Natural killer cell treated with Interleukin-12 subunit alpha and Interleukin-12 subunit beta and Interleukin-15 and Interleukin-18, amount 100 ng/mL, for 72 hours (primary cell): ENCODE measurements around the gene PCGF1. TPM values are rescaled to one million over a fixed set of nuclear protein-coding genes. Genes with fewer than 3 reads are reported as not detected.

Source experiments
- ATAC-seq, 2 donors: fragments of 150-1000 bp; cut with Tn5 transposase in 1 of 2; sonication (Bioruptor Pico), chemical (Tn5 transposase) in 1 of 2; 2 replicates each; pipeline ENCODE4 v1.10.0; 2021
- DNase-seq: peaks from one replicate; pipeline ENCODE4 v3.0.0; 2022; ENCODE audit warnings: low spot score
- H3K27ac Mint-ChIP-seq, 2 donors: 1 replicate in 1 of 2; 2 replicates in 1 of 2; pipeline ENCODE4 v1.8.0; 2022; ENCODE audit warnings: mixed read lengths in 2 of 2, mild to moderate bottlenecking in 1 of 2, moderate library complexity in 1 of 2
- H3K27me3 Mint-ChIP-seq, 2 donors: 1 replicate in 1 of 2; 2 replicates in 1 of 2; pipeline ENCODE4 v1.8.0; 2022; ENCODE audit warnings: mixed read lengths in 2 of 2
- H3K36me3 Mint-ChIP-seq: one replicate; pipeline ENCODE4 v1.8.0; 2022; ENCODE audit warnings: mixed read lengths
- H3K4me1 Mint-ChIP-seq, 2 donors: 1 replicate in 1 of 2; 2 replicates in 1 of 2; pipeline ENCODE4 v1.8.0; 2022; ENCODE audit warnings: low read depth in 2 of 2, mixed read lengths in 2 of 2, mild to moderate bottlenecking in 1 of 2
- H3K4me3 Mint-ChIP-seq: one replicate; pipeline ENCODE4 v1.8.0; 2022; ENCODE audit warnings: mixed read lengths
- H3K9me3 Mint-ChIP-seq: 2 replicates; pipeline ENCODE4 v1.8.0; 2022; ENCODE audit warnings: mixed read lengths
- total RNA-seq, 2 donors: library from RNA; stranded (reverse); gene quantifications; one replicate each; pipeline ENCODE4 v1.2.3, GENCODE V29; 2022

The PCGF1 gene
- total RNA-seq, 2 donors from 2014 or later, result 31.3 to 41.3 TPM

DNA sequence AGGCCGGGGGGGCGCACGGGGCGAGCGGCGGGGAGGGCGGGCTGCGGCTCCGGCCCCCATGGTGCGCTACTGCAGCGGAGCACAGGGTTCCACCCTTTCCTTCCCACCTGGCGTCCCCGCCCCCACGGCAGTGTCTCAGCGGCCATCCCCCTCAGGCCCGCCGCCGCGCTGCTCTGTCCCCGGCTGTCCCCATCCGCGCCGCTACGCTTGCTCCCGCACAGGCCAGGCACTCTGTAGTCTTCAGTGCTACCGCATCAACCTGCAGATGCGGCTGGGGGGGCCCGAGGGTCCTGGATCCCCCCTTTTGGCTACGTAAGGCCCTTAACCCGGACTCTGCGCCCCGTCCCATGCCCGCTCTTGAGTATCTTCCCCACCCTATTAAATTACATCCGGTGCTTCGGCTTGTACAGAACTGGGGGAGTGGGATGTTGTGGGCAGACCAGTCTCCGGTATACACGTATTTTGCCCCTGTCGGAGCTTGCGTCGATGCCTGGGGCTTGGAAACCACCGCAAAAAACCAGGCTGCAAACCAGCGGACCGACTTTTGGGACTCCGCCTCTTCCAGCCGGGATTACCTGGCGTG is 49.9 kb downstream of the PCGF1 start:
- H3K9me3 Mint-ChIP-seq, result no peaks in the 10 kb centered on the region
- DNase-seq (peak; percentile 87), ATAC-seq (peak; percentile 51 to 61)
- H3K27ac Mint-ChIP-seq, result peak overlapping the region; percentile 91 to 98
- H3K4me3 Mint-ChIP-seq, result peak overlapping the region; percentile 98
- no peaks in the 10 kb centered on the region for H3K27me3 Mint-ChIP-seq
- H3K36me3 Mint-ChIP-seq, result peaks cover 5% of the 10 kb centered on the region
- peaks cover 58 to 74% of the 10 kb centered on the region in 2 donors for H3K4me1 Mint-ChIP-seq

DNA sequence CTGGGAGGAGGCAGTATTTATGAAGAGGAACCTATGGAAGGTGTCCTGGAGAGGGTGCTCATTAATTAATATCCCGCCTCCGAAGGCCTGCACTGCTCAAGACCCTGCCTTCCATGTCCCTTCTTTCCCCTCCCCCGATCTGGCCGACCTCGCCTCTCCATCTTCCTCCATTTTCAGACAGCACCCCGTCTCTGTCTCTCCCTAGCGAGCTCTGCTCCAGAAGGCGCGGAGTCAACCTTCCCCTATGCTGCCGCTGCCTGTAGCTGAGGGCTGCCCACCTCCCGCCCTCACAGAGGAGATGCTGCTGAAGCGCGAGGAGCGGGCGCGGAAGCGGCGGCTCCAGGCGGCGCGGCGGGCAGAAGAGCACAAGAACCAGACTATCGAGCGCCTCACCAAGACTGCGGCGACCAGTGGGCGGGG is 50.4 kb downstream of the PCGF1 start:
- H3K27ac Mint-ChIP-seq, result peak overlapping the region; percentile 91 to 98
- peaks cover 5% of the 10 kb centered on the region for H3K36me3 Mint-ChIP-seq
- peak overlapping the region; percentile 98 for H3K4me3 Mint-ChIP-seq
- no peaks in the 10 kb centered on the region for H3K27me3 Mint-ChIP-seq
- H3K4me1 Mint-ChIP-seq, result peaks cover 62 to 78% of the 10 kb centered on the region in 2 donors
- no peaks in the 10 kb centered on the region for H3K9me3 Mint-ChIP-seq
- no peak for ATAC-seq
- no peak for DNase-seq

Other genes starting within 250 kb of the PCGF1 start
- gene SLC4A5, start 164.3 kb downstream of the PCGF1 start, total RNA-seq, result 1 to 10 TPM; 1.2 to 3.2 TPM
- 100 to 1,000 TPM in 1 of 2 donors, 10 to 100 TPM in 1; 97.8 to 106 TPM for gene DCTN1, start 127.4 kb downstream of the PCGF1 start, total RNA-seq
- gene C2orf81, start 86.1 kb downstream of the PCGF1 start, total RNA-seq, result 1 to 10 TPM; 1.7 to 2.2 TPM
- 10 to 100 TPM; 41.8 to 44.9 TPM for gene WDR54, start 86.0 kb downstream of the PCGF1 start, total RNA-seq
- gene RTKN, start 65.8 kb downstream of the PCGF1 start, total RNA-seq, result 10 to 100 TPM in 1 of 2 donors, 1 to 10 TPM in 1; 4.6 to 11.6 TPM
- 10 to 100 TPM; 42.3 to 45.6 TPM for gene INO80B, start 52.6 kb downstream of the PCGF1 start, total RNA-seq
- gene WBP1, start 49.3 kb downstream of the PCGF1 start, total RNA-seq, result 10 to 100 TPM; 28.6 to 48.0 TPM
- gene MOGS, start 42.3 kb downstream of the PCGF1 start, total RNA-seq, result 100 to 1,000 TPM in 1 of 2 donors, 10 to 100 TPM in 1; 97.9 to 111 TPM
- 100 to 1,000 TPM in 1 of 2 donors, 10 to 100 TPM in 1; 94.5 to 111 TPM for gene MRPL53, start 35.0 kb downstream of the PCGF1 start, total RNA-seq
- gene CCDC142, start 24.7 kb downstream of the PCGF1 start, total RNA-seq, result 10 to 100 TPM; 31.8 to 46.5 TPM
- gene TTC31, start 24.6 kb downstream of the PCGF1 start, total RNA-seq, result 10 to 100 TPM; 42.8 to 49.0 TPM
- gene LBX2, start 8.1 kb downstream of the PCGF1 start, total RNA-seq, result 1 to 10 TPM; 1.3 to 1.5 TPM
- under 1 TPM; 0.12 to 0.95 TPM for gene TLX2, start 6.8 kb upstream of the PCGF1 start, total RNA-seq
- 1 to 10 TPM in 1 of 2 donors, under 1 TPM in 1; 0.55 to 1.0 TPM for gene DQX1, start 18.5 kb upstream of the PCGF1 start, total RNA-seq
- gene AUP1, start 22.0 kb upstream of the PCGF1 start, total RNA-seq, result 100 to 1,000 TPM; 190 to 233 TPM
- gene HTRA2, start 22.2 kb upstream of the PCGF1 start, total RNA-seq, result 100 to 1,000 TPM in 1 of 2 donors, 10 to 100 TPM in 1; 93.1 to 100 TPM
- gene LOXL3, start 46.2 kb upstream of the PCGF1 start, total RNA-seq, result 1 to 10 TPM; 1.2 to 2.7 TPM
- gene DOK1, start 47.0 kb upstream of the PCGF1 start, total RNA-seq, result 10 to 100 TPM; 27.4 to 34.4 TPM
- not detected for gene M1AP, start 140.6 kb upstream of the PCGF1 start, total RNA-seq
- 1 to 10 TPM; 2.0 to 5.3 TPM for gene SEMA4F, start 146.6 kb upstream of the PCGF1 start, total RNA-seq